HUES64 (cell line): ENCODE data around the gene RETREG3.
"Not testable (repeated sequence)": the region's sequence is repeated elsewhere in the genome, so short reads cannot be mapped to it uniquely, and the experiment has no call there.

Experiments used
- H3K27ac ChIP-seq: 2 replicates; pipeline ENCODE4 v1.7.0; 2013; ENCODE audit warnings: low read depth, low read length, inconsistent platforms
- H3K27me3 ChIP-seq: 2 replicates; pipeline ENCODE4 v1.6.1; 2013; ENCODE audit warnings: mild to moderate bottlenecking, low read length; ENCODE audit not compliant: insufficient read depth
- H3K36me3 ChIP-seq: 2 replicates; pipeline ENCODE4 v1.6.1; 2013; ENCODE audit warnings: mild to moderate bottlenecking, low read length; ENCODE audit not compliant: insufficient read depth
- H3K4me1 ChIP-seq: 2 replicates; pipeline ENCODE4 v1.6.1; 2013; ENCODE audit warnings: mild to moderate bottlenecking, low read length, moderate library complexity; ENCODE audit not compliant: insufficient read depth
- H3K4me3 ChIP-seq: 2 replicates; pipeline ENCODE4 v1.5.1; 2013; ENCODE audit warnings: mild to moderate bottlenecking, low read length, moderate library complexity
- H3K9ac ChIP-seq: 2 replicates; pipeline ENCODE4 v1.6.1; 2013; ENCODE audit warnings: mild to moderate bottlenecking, low read depth, low read length
- H3K9me3 ChIP-seq: 2 replicates; pipeline ENCODE4 v1.6.1; 2013; ENCODE audit warnings: low read depth, low read length; ENCODE audit not compliant: insufficient read depth
- WGBS: fragments of 150-250, 120-280 bp; methylation state at CpG from one replicate; pipeline ENCODE4 v1.1.7; 2013; ENCODE audit warnings: missing lambda C conversion rate; 5-methylcytosine and 5-hydroxymethylcytosine counted together

RETREG3 gene

DNA sequence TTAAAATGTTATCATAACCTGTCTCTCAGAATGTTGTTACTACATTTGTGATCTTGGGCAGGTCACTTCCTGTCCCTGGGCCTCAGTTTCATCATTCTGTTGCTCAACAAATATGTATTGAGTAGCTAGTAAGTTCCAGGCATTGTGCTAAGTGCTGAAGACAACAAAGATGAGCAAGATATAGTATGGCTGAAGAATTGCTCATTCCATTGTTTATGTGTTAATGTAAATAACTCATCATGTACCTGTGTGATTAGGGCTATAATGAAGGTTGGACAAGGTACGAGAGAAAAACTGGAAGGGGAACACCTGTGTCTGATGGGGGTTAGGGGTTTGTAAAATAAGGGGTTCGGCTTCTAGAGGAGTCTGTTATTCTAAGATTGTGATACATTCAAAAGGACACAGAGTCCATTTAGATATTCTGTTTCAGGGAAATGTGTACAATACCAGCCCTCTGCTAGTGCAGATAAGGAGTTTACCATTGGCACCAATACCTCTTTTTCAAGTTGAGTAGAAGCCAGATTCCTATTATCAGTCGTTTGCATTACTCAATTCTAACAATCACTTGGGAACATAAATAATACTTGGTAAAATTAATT, 20.3 kb upstream of the RETREG3 start:
- Histone ChIP-seq H3K9ac (no peak overlapping the region), H3K4me1 (no peaks in the 10 kb centered on the region), H3K4me3 (no peak overlapping the region), H3K27me3 (no peaks in the 10 kb centered on the region), H3K36me3 (no peaks in the 10 kb centered on the region), H3K9me3 (no peaks in the 10 kb centered on the region), H3K27ac (no peak overlapping the region)
- WGBS: 91% methylated on average over 3 of the region's 3 CpGs

DNA sequence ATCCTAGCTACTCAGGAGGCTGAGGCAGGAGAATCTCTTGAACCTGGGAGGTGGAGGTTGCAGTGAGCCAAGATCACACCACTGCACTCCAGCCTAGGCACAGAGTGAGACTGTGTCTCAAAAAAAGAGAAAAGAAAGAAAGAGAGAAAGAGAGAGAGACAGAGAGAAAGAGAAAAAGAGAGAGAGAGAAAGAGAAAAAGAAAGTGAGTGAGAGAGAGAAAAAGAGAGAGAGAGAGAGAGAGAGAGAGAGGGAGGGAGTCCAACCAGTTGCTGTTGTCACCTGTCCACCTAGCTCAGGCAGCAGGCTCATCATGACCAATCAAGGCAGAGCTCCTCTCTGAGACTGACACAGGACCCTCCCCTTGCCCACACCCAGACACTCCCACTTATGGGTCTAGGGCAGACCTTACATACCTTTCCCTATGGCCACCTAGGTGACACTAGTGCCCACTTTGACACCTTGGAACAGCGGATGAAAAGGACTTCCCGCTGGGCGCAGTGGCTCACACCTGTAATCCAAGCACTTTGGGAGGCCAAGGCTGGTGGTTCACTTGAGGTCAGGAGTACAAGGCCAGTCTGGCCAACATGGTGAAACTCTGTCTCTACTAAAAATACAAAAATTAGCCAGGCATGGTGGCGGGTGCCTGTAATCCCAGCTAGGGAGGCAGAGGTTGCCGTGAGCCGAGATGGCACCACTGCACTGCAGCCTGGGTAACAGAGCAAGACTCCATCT, 18.0 kb upstream of the RETREG3 start:
- H3K27ac ChIP-seq, H3K36me3 ChIP-seq, H3K9me3 ChIP-seq, H3K9ac ChIP-seq, H3K27me3 ChIP-seq, H3K4me3 ChIP-seq, H3K4me1 ChIP-seq: not testable (repeated sequence)
- 87% methylated on average over 6 of the region's 6 CpGs for WGBS

DNA sequence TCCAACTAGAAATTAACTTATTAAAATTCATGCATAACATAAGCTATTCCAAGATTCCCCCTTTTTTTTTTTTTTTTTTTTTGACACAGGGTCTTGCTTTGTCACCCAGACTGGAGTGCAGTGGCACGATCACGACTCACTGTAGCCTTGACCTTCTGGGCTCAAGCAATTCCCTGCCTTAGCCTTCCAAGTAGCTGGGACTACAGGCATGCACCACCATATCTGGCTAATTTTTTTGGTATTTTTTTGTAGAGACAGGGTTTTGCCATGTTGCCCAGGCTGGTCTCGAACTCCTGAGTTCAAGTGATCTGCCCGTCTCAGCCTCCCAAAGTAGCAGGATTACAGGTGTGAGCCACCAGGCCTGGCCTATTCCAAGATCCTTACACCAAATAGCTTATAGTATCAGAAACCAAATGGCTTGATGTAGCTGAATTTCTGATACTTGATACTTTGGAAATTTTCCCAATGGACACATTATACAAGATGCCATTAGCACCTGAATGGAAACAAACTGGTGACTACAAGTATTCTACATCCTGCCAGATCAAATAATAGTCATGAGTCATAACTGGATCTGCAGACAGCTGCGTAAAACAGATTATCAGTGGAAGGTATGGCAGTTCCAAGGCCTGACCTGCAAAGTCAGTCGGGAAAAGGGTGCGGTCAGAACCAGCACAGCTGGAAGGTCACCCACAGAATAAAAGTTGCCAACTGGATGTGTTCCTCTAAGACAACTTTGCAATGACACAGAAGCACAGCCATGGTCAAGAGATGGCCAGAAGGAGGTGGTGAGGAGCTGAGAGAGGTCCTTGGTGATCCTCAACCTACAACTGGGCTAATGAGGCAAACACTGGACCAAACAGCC, 14.8 kb upstream of the RETREG3 start:
- H3K4me1 ChIP-seq: peaks cover 1% of the 10 kb centered on the region; the same call in 1 of the 2 replicates
- H3K9ac ChIP-seq: no peak overlapping the region
- no peak overlapping the region for H3K27ac ChIP-seq
- no peaks in the 10 kb centered on the region for H3K36me3 ChIP-seq
- H3K4me3 ChIP-seq: no peak overlapping the region
- no peaks in the 10 kb centered on the region for H3K27me3 ChIP-seq
- 93% methylated on average over 7 of the region's 7 CpGs for WGBS
- no peaks in the 10 kb centered on the region for H3K9me3 ChIP-seq

DNA sequence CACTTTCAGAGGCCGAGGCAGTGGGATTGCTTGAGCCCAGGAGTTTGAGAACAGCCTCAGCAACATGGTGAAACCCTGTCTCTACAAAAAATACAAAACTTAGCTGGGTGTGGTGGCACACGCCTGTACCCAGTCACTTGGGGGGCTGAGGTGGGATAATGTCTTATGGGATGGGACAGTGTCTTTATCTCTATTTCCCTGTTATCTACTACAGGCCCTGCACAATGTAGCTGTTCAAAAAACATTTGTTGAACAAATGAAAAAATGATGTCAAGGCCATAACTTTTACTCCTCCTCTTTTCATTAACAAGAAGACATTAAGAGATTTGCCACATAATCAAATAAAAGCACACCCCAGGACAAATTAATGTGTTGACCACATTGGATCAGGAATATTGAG, 14.1 kb upstream of the RETREG3 start:
- no peak overlapping the region for H3K9ac ChIP-seq
- no peaks in the 10 kb centered on the region for H3K36me3 ChIP-seq
- H3K27ac ChIP-seq: no peak overlapping the region
- WGBS: 84% methylated on average over 1 of the region's 2 CpGs
- no peaks in the 10 kb centered on the region for H3K9me3 ChIP-seq
- peaks cover 5% of the 10 kb centered on the region for H3K4me1 ChIP-seq
- H3K4me3 ChIP-seq: no peak overlapping the region
- H3K27me3 ChIP-seq: no peaks in the 10 kb centered on the region

DNA sequence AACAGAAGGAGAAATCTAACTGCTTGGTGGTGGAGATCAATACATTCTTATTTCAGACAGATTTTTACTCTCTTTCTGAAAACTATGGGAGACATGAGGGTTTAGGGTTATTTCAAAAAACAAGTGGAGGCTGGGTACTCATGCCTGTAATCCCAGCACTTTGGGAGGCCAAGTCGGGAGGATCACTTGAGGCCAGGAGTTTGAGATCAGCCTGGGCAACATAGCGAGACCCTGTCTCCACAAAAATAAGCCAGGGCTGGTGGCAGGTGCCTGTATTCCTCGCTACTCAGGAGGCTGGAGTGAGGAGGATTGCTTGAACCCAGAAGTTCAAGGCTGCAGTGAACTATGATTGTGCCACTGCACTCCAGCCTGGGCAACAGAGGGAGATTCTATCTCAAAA, 12.8 kb upstream of the RETREG3 start:
- not testable (repeated sequence) for H3K4me3 ChIP-seq, H3K9ac ChIP-seq, H3K27ac ChIP-seq, H3K27me3 ChIP-seq, H3K9me3 ChIP-seq, H3K4me1 ChIP-seq, H3K36me3 ChIP-seq
- 81% methylated on average over 3 of the region's 3 CpGs for WGBS

DNA sequence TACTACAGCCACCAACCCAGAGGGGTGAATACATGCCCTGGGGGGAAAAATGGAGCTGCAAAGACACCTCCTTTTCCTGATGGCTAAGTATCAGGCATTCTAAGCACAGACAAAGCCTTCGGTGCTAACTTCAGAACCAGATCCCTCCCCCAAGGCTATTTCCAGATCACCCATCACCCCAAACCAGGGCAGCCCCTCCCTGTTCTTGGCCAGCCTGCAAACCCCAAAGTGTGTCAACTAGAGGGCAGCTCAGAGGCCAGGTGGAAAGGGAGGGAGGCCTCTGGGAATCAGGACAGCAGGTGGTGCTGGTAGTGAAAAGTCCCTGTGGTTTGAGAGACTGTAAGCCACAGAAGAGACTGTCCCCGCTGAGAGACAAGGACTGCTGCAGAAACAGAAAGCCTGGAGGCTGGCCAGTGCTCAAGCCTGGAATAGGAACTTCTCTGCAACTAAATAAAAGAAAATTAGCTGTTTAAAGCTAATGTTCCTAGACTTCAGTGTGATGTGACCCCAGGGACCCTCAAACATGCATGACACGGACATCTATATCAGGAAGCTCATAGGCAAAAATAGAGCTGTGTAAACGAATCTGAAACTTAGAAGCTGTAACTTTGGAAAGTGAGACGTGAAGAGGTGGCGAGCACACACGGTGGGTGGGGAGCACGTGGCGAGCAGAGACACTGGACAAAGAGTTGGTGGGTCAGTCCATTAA, 9.4 kb upstream of the RETREG3 start:
- 74% methylated on average over 9 of the region's 9 CpGs for WGBS
- H3K27me3 ChIP-seq: no peaks in the 10 kb centered on the region
- H3K4me3 ChIP-seq: no peak overlapping the region
- no peaks in the 10 kb centered on the region for H3K9me3 ChIP-seq
- peaks cover 5% of the 10 kb centered on the region for H3K4me1 ChIP-seq
- H3K9ac ChIP-seq: no peak overlapping the region
- H3K36me3 ChIP-seq: peaks cover 24% of the 10 kb centered on the region
- H3K27ac ChIP-seq: no peak overlapping the region

DNA sequence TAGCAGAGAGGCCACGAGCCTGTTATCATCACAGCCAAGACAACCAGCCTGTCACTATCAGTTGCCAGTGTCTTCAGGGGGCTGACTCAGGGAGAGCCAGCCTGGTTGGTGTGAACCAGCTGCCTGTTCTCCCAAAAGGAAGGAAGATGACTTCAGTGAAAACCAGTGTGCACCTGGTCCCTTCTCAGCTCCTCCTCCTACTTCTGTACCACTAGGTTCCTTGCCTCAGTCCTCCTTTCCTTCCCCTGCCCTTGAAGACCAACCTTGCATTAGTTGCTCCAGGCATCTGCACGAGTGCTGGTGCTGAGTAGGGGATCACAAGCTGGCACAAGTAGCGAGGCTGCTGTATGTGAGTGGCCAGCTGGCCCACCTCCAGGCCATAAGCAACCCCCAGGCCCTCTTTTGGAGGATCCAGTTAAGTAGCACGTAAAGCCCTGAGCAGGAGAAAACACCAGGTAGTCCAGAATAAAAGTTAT, 8.8 kb upstream of the RETREG3 start:
- H3K9ac ChIP-seq: no peak overlapping the region
- no peak overlapping the region for H3K27ac ChIP-seq
- H3K27me3 ChIP-seq: no peaks in the 10 kb centered on the region
- no peaks in the 10 kb centered on the region for H3K9me3 ChIP-seq
- peaks cover 5% of the 10 kb centered on the region for H3K4me1 ChIP-seq
- H3K36me3 ChIP-seq: peaks cover 30% of the 10 kb centered on the region
- WGBS: 85% methylated on average over 4 of the region's 4 CpGs
- no peak overlapping the region for H3K4me3 ChIP-seq

DNA sequence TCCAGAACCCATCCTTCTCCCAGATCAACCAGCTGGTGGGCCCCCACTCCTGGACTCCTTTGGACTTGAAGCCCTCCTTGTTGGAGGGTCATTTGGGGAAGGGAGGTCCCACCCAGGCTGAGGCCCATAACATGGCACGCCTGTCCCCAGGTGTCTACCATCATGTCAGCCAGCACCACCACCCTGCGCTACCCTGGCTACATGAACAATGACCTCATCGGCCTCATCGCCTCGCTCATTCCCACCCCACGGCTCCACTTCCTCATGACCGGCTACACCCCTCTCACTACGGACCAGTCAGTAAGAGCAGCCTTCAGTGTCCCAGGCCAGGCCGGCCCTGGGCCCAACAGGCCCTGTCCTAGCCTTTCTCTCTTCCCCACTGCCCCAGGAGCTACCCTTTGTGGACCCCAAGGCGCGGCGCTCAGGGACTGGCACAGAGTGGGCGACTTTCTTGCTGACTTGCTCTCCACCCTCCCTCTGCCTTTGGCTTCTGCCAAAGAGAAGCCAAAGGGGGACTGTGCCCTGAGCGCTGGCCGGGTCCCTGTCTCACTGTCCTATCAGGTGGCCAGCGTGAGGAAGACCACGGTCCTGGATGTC, 4.6 kb upstream of the RETREG3 start:
- Histone ChIP-seq H3K9me3 (no peaks in the 10 kb centered on the region), H3K27me3 (no peaks in the 10 kb centered on the region), H3K36me3 (peaks cover 48% of the 10 kb centered on the region), H3K4me3 (no peak overlapping the region), H3K27ac (no peak overlapping the region), H3K4me1 (peaks cover 6% of the 10 kb centered on the region), H3K9ac (no peak overlapping the region)
- WGBS: 96% methylated on average over 16 of the region's 17 CpGs

DNA sequence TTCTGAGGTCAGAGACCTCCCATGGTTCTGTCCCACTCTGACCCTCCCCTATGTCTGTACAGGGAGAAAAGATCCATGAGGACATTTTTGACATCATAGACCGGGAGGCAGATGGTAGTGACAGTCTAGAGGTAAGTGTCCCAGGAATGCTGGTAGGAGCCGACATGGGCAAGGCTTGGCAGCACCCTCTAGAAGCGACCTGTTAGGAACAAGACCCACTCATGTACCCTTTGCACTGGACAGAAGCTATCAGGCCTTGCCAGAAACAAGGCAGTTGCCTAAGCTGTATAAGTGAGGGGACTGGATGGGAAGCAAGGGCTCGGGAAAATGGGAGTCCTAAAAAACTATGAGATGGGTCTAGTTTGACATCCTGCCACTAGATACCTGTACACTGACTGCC, 2.8 kb upstream of the RETREG3 start:
- Histone ChIP-seq H3K36me3 (peaks cover 48% of the 10 kb centered on the region), H3K4me1 (peaks cover 11% of the 10 kb centered on the region), H3K4me3 (no peak overlapping the region), H3K27me3 (no peaks in the 10 kb centered on the region), H3K9me3 (no peaks in the 10 kb centered on the region), H3K9ac (no peak overlapping the region), H3K27ac (no peak overlapping the region)
- WGBS: 93% methylated on average over 4 of the region's 4 CpGs

DNA sequence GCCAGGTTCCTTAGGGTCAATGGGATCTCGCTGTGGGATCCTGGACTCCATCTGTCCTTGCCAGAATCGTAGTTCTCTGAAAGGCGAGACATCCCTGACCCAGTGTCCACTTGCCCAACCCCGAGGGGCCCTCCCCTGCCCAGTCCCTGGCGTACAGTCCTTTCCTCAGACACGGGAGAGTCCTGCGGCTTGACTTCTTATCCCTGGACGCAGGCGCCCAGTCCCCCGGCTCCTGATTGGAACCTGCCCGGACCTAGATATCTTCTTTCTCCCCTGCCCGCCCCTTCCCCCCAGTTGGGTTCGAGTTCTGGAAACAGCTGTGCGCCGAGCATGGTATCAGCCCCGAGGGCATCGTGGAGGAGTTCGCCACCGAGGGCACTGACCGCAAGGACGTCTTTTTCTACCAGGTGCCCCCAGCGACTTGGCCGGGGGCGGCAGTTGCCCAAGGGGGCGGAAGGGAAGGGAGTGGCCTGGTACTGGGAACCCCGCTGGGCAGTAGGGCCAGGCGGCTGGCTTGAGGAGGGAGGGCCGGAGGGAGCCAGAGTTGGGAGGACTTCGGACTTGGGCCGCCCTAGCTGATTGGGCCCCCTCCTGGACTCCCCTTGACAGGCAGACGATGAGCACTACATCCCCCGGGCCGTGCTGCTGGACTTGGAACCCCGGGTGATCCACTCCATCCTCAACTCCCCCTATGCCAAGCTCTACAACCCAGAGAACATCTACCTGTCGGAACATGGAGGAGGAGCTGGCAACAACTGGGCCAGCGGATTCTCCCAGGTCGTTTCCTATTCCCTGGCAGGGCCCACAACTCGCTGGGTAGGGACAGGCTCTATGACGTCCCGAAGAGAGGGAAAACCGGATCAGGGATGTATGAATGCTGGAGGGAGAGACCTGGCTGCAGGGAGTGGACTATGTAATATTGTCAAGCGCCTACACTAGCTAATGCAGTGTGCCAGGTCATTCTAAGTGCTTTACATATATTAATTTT, 934 bp upstream of the RETREG3 start:
- peak overlapping the region; percentile 93 for H3K4me3 ChIP-seq
- not testable (repeated sequence) for H3K27me3 ChIP-seq, H3K9me3 ChIP-seq
- WGBS: 16% methylated on average over 33 of the region's 42 CpGs
- peaks cover 11% of the 10 kb centered on the region for H3K4me1 ChIP-seq
- peaks cover 39% of the 10 kb centered on the region for H3K36me3 ChIP-seq
- peak overlapping the region; percentile 86 for H3K9ac ChIP-seq
- H3K27ac ChIP-seq: peak overlapping the region; percentile 78
